ENCODE measurements around the gene RASA3. TPM values are rescaled to one million over a fixed set of nuclear protein-coding genes. Genes with fewer than 3 reads are reported as not detected.

RASA3 gene
- total and polyA plus RNA-seq, 12 donors = 6.8 to 16.9 (median 10.3) TPM

DNA sequence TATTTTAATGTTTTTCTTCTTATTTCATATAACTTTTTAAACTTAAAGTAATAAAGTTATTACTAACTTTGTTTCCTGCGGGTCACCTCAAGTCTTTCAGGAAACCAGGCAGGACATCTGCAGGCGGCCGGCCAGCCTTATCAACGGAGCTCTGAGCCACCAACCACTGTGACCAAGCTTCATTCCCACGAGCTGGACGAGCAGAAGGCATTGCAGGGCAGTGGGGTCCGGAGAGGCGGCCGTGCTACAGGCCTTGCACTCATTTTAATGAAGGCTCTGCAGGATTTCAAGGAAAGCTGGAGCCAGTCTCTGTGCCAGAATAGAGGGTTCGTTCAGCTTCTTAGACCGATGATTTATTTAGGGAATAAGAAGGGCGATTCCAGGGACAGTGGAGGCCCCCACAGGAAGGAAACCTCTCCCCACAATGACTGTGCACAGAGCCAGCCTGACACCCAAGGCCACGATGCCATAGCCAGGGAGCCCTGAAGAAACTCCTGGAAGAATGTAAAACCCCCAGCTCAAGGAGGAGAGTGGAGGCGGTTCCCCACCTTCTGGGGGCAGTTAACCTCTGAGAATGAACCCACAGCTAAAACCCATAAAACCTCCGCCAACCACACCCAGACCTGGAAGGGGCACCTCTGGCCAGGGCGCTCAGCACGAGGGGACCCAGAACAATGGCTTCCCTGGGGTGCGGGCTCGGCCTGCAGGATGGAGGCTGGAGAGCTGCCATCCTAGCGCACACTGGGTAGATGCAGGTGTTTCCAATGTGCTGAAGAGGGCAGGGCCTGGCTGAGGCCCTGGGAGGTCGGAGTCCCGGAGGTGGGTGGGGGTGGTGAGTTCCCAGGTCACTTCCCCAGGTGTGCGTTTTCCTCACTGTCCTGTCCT is 75.0 kb downstream of the RASA3 start:
- Histone ChIP-seq H3K27ac (peak overlapping the region in 2 of 10 donors; percentile 2 to 24), H3K27me3 (no peaks in the 10 kb centered on the region), H3K4me1 (peaks cover 5 to 56% (median 20%) of the 10 kb centered on the region in 9 donors), H3K4me3 (no peak overlapping the region), H3K9me3 (no peaks in the 10 kb centered on the region), H3K36me3 (peaks cover 0 to 36% (median 0%) of the 10 kb centered on the region in 9 donors)
- no peak for TF ChIP-seq CTCF (IDR thresholded peaks at IDR 0.05)
- 54 to 58% methylated on average over 23 of the region's 23 CpGs for WGBS, 2 donors
- intact Hi-C loops (cut with DNase I) = no loop called here
- DNase-seq (no peak), ATAC-seq (no peak)

DNA sequence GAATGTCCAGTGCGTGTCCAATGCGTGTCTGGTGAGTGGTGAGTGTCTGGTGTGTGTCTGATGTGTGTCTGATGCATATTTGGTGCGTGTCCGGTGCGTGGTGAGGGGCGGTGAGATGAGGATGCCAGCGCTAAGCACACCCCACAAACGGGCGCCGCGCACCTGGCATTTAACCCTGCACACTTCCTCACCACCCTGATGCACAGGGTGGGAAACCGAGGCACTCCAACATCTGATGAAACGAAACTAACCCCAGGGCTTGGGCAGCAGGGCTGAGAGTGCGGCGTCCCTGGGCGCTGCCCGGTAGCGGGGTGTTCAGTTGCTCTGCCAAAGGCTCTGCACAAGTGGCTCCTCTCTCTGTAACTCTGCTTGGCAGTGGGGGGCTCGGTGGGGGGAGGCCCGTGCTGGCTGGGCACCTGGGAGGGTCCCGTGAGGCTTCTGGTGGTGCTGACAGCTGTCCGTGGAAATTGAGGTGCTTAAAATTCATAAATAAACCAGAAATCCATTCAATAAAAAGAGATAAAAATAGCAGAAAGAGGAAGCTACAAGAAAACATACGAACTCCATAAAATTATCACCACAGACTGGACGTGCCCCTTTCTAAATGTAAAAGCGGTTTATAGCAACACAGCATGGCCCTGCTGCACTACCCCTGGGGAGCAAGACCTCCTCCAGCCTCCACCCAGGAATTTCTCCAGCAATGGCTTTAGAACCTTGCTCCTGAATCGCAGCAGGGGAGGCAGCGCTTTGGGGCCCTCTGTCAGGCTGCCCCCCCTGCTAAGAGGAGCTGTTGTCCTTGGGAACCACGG is 76.0 kb downstream of the RASA3 start:
- WGBS, 2 donors = 85 to 88% methylated on average over 28 of the region's 28 CpGs
- Histone ChIP-seq H3K4me3 (no peak overlapping the region), H3K4me1 (peaks cover 5 to 52% (median 20%) of the 10 kb centered on the region in 9 donors), H3K36me3 (peaks cover 0 to 43% (median 0%) of the 10 kb centered on the region in 9 donors), H3K27ac (peak overlapping the region in 1 of 10 donors; percentile 24), H3K9me3 (no peaks in the 10 kb centered on the region), H3K27me3 (no peaks in the 10 kb centered on the region)
- DNase-seq (no peak), ATAC-seq (no peak)
- TF ChIP-seq CTCF (IDR thresholded peaks at IDR 0.05) = no peak
- intact Hi-C loops (cut with DNase I) = no loop called here

- no peak for ATAC-seq
These were observed 76.7 kb downstream of the RASA3 start for GRCh38 chr13:114055766-114056165.

More at GRCh38 chr13:114055766-114056165, 76.7 kb downstream of the RASA3 start:
- no peak for DNase-seq
- H3K27ac ChIP-seq = no peak overlapping the region
- H3K4me1 ChIP-seq = peaks cover 5 to 49% (median 20%) of the 10 kb centered on the region in 9 donors
- no peak overlapping the region for H3K4me3 ChIP-seq
- no peaks in the 10 kb centered on the region for H3K9me3 ChIP-seq
- 96 to 97% methylated on average over 19 of the region's 19 CpGs for WGBS, 2 donors
- H3K27me3 ChIP-seq = no peaks in the 10 kb centered on the region
- TF ChIP-seq CTCF (IDR thresholded peaks at IDR 0.05) = no peak
- peaks cover 0 to 46% (median 0%) of the 10 kb centered on the region in 9 donors for H3K36me3 ChIP-seq
- intact Hi-C loops (cut with DNase I) = no loop called here

Data from heart right ventricle (tissue), 16 donors.